ENCODE data around the gene POLR1A. TPM values are rescaled to one million over a fixed set of nuclear protein-coding genes. Genes with fewer than 3 reads are reported as not detected.

The POLR1A gene
- total and polyA plus RNA-seq, 2 of the 13 experiments (the other 11 are each of a cell fraction or from before 2014, with no cell fraction given) = 7.2 to 39.9 TPM

GRCh38 chr2:86105252-86105968, at the start of gene POLR1A (continued):
- TF ChIP-seq TCF12 (IDR thresholded peaks at IDR 0.05) (no peak), TCF12 (CRISPR knock-in tag; IDR thresholded peaks at IDR 0.05) (no peak), ZNF30 (CRISPR knock-in tag; IDR thresholded peaks at IDR 0.05) (no peak), IRF9 (CRISPR knock-in tag; IDR thresholded peaks at IDR 0.05; ENCODE audit: borderline replicate concordance) (peak; percentile 67; the same call in 1 of the 2 replicates), CHD2 (IDR thresholded peaks at IDR 0.05; ENCODE audit: low read depth, low read length) (no peak), ARHGAP35 (CRISPR knock-in tag; IDR thresholded peaks at IDR 0.05; ENCODE audit: borderline replicate concordance) (no peak), ZNF160 (CRISPR knock-in tag; IDR thresholded peaks at IDR 0.05) (no peak), HNRNPH1 (optimal IDR thresholded peaks at IDR 0.05; ENCODE audit: low read depth, low read length) (no peak), ZNF644 (CRISPR knock-in tag; IDR thresholded peaks at IDR 0.05; ENCODE audit: low read depth) (no peak), CCDC6 (CRISPR knock-in tag; IDR thresholded peaks at IDR 0.05) (peak; percentile 95), CEBPG (CRISPR knock-in tag; IDR thresholded peaks at IDR 0.05) (no peak), IKZF4 (CRISPR knock-in tag; IDR thresholded peaks at IDR 0.05; ENCODE audit: borderline replicate concordance, low read depth, not compliant biosample characterization) (no peak), ZNF546 (CRISPR knock-in tag; conservative IDR thresholded peaks at IDR 0.05) (no peak)
- TF ChIP-seq, protein P1, sequence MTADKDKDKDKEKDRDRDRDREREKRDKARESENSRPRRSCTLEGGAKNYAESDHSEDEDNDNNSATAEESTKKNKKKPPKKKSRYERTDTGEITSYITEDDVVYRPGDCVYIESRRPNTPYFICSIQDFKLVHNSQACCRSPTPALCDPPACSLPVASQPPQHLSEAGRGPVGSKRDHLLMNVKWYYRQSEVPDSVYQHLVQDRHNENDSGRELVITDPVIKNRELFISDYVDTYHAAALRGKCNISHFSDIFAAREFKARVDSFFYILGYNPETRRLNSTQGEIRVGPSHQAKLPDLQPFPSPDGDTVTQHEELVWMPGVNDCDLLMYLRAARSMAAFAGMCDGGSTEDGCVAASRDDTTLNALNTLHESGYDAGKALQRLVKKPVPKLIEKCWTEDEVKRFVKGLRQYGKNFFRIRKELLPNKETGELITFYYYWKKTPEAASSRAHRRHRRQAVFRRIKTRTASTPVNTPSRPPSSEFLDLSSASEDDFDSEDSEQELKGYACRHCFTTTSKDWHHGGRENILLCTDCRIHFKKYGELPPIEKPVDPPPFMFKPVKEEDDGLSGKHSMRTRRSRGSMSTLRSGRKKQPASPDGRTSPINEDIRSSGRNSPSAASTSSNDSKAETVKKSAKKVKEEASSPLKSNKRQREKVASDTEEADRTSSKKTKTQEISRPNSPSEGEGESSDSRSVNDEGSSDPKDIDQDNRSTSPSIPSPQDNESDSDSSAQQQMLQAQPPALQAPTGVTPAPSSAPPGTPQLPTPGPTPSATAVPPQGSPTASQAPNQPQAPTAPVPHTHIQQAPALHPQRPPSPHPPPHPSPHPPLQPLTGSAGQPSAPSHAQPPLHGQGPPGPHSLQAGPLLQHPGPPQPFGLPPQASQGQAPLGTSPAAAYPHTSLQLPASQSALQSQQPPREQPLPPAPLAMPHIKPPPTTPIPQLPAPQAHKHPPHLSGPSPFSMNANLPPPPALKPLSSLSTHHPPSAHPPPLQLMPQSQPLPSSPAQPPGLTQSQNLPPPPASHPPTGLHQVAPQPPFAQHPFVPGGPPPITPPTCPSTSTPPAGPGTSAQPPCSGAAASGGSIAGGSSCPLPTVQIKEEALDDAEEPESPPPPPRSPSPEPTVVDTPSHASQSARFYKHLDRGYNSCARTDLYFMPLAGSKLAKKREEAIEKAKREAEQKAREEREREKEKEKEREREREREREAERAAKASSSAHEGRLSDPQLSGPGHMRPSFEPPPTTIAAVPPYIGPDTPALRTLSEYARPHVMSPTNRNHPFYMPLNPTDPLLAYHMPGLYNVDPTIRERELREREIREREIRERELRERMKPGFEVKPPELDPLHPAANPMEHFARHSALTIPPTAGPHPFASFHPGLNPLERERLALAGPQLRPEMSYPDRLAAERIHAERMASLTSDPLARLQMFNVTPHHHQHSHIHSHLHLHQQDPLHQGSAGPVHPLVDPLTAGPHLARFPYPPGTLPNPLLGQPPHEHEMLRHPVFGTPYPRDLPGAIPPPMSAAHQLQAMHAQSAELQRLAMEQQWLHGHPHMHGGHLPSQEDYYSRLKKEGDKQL (CRISPR knock-in tag; IDR thresholded peaks at IDR 0.05; ENCODE audit: low read depth) = no peak
- TF ChIP-seq, protein P2, sequence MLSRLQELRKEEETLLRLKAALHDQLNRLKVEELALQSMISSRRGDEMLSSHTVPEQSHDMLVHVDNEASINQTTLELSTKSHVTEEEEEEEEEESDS (CRISPR knock-in tag; IDR thresholded peaks at IDR 0.05; ENCODE audit: borderline replicate concordance) = peak; percentile 7; the same call in 1 of the 2 replicates
